Loucy (cell line): ENCODE data around the gene MYOM1.

Experiments
- CTCF ChIP-seq: fragments of 200-600 bp; sonication (generic); conservative IDR thresholded peaks from 2 replicates; pipeline ENCODE4 v1.5.1; 2014; ENCODE audit warnings: mild to moderate bottlenecking, antibody characterized with exemption, low read length
- EZH2phosphoT487 ChIP-seq: fragments of 200-600 bp; IDR thresholded peaks from 2 replicates; pipeline ENCODE4 v1.6.1; 2018; ENCODE audit warnings: antibody characterized with exemption, mild to moderate bottlenecking, moderate library complexity, borderline replicate concordance

GRCh38 chr18:3156325-3156640 lies 63.5 kb downstream of the MYOM1 start:
- no peak for TF ChIP-seq CTCF
- no peak for TF ChIP-seq EZH2phosphoT487
